Measurements from ENCODE around the gene MCCC1.

DNA sequence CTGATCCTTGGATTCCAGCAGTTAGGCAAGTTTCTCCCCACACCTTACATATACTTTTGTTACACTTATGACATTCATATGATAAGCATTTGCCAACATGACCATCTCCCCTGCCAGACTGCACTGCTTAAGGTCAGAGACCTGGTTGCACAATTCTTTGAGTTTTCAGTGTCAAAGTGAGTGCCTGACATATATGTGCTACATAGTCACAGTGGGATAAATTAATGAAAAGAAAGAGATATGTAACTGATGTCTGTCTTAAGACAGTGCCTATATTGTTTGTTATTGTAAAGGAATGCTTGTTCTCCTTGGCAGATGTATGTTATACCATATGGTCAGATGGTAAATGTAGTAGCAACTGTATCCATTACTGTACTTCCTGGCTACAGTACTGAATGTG lies 115.4 kb downstream of the MCCC1 start:
- TF ChIP-seq, protein P1, sequence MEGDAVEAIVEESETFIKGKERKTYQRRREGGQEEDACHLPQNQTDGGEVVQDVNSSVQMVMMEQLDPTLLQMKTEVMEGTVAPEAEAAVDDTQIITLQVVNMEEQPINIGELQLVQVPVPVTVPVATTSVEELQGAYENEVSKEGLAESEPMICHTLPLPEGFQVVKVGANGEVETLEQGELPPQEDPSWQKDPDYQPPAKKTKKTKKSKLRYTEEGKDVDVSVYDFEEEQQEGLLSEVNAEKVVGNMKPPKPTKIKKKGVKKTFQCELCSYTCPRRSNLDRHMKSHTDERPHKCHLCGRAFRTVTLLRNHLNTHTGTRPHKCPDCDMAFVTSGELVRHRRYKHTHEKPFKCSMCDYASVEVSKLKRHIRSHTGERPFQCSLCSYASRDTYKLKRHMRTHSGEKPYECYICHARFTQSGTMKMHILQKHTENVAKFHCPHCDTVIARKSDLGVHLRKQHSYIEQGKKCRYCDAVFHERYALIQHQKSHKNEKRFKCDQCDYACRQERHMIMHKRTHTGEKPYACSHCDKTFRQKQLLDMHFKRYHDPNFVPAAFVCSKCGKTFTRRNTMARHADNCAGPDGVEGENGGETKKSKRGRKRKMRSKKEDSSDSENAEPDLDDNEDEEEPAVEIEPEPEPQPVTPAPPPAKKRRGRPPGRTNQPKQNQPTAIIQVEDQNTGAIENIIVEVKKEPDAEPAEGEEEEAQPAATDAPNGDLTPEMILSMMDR (IDR thresholded peaks at IDR 0.05): no peak
- TF ChIP-seq EP300 (IDR thresholded peaks at IDR 0.05): no peak
